Hypothalamus (tissue), 51 donors: Measurements from ENCODE around the gene CBY2.
"Not testable (repeated sequence)": the region's sequence is repeated elsewhere in the genome, so short reads cannot be mapped to it uniquely, and the experiment has no call there.

Experiments
- DNase-seq, 51 donors: peaks; one replicate each; lab custom pipeline; 2025; lab: John Stamatoyannopoulos, UW

Gene CBY2

GRCh38 chr13:45702088-45702487 lies at the start of gene CBY2:
CBY2 (plus strand) TSS chr13:45702320; CDS start chr13:45702391, 71 bp downstream.
- no peak for DNase-seq

- DNase-seq = no peak
These were observed 47.3 kb upstream of the CBY2 start for GRCh38 chr13:45654633-45655349.

GRCh38 chr13:45658586-45659235 lies 43.4 kb upstream of the CBY2 start:
- no peak for DNase-seq

- DNase-seq = no peak
These were observed 42.6 kb upstream of the CBY2 start for GRCh38 chr13:45659536-45659935.

GRCh38 chr13:45660458-45660857 lies 41.7 kb upstream of the CBY2 start:
- not testable (repeated sequence) for DNase-seq

GRCh38 chr13:45662162-45662561 lies 40.0 kb upstream of the CBY2 start:
- DNase-seq = no peak

GRCh38 chr13:45662903-45663302 lies 39.2 kb upstream of the CBY2 start:
- DNase-seq = not testable (repeated sequence)

- DNase-seq = not testable (repeated sequence)
These were observed 32.5 kb upstream of the CBY2 start for GRCh38 chr13:45669626-45670025.

GRCh38 chr13:45670189-45670885 lies 31.8 kb upstream of the CBY2 start:
- DNase-seq = no peak

GRCh38 chr13:45674908-45675307 lies 27.2 kb upstream of the CBY2 start:
- DNase-seq = no peak

GRCh38 chr13:45678282-45678681 lies 23.8 kb upstream of the CBY2 start:
- no peak for DNase-seq

- DNase-seq = no peak
These were observed 21.0 kb upstream of the CBY2 start for GRCh38 chr13:45681113-45681512.

- no peak for DNase-seq
These were observed 19.6 kb upstream of the CBY2 start for GRCh38 chr13:45682494-45683008.

- no peak for DNase-seq
These were observed 18.4 kb upstream of the CBY2 start for GRCh38 chr13:45683701-45684100.

GRCh38 chr13:45688577-45688976 lies 13.5 kb upstream of the CBY2 start:
- no peak for DNase-seq

GRCh38 chr13:45690636-45691035 lies 11.5 kb upstream of the CBY2 start:
- no peak for DNase-seq

GRCh38 chr13:45691251-45691650 lies 10.9 kb upstream of the CBY2 start:
- DNase-seq = no peak

GRCh38 chr13:45691667-45692066 lies 10.5 kb upstream of the CBY2 start:
- DNase-seq = no peak

- no peak for DNase-seq
These were observed 6.9 kb upstream of the CBY2 start for GRCh38 chr13:45695198-45695730.

GRCh38 chr13:45696610-45697226 lies 5.4 kb upstream of the CBY2 start:
- DNase-seq = no peak
